IPS-15b (cell line): ENCODE results near the gene C2CD4D.

Source experiments
- H3K27me3 ChIP-seq: one replicate; pipeline ENCODE4 v1.6.1; 2013; ENCODE audit warnings: low read length; ENCODE audit not compliant: control insufficient read depth, insufficient read depth
- H3K36me3 ChIP-seq: one replicate; pipeline ENCODE4 v1.6.1; 2013; ENCODE audit warnings: low read length; ENCODE audit not compliant: control insufficient read depth, insufficient read depth
- H3K4me1 ChIP-seq: one replicate; pipeline ENCODE4 v1.6.1; 2013; ENCODE audit warnings: mild to moderate bottlenecking, low read length; ENCODE audit not compliant: control insufficient read depth, insufficient read depth
- H3K4me3 ChIP-seq: one replicate; pipeline ENCODE4 v1.5.1; 2013; ENCODE audit warnings: low read depth, low read length
- H3K9ac ChIP-seq: one replicate; pipeline ENCODE4 v1.6.1; 2013; ENCODE audit warnings: low read depth, mild to moderate bottlenecking, low read length
- H3K9me3 ChIP-seq: one replicate; pipeline ENCODE4 v1.6.1; 2013; ENCODE audit warnings: mild to moderate bottlenecking, low read length; ENCODE audit not compliant: control insufficient read depth, insufficient read depth

The C2CD4D gene

GRCh38 chr1:151830055-151830454 is 9.6 kb downstream of the C2CD4D start:
- H3K4me1 ChIP-seq, result peaks cover 30% of the 10 kb centered on the region
- no peak overlapping the region for H3K9ac ChIP-seq
- no peak overlapping the region for H3K4me3 ChIP-seq
- H3K27me3 ChIP-seq, result no peaks in the 10 kb centered on the region
- H3K9me3 ChIP-seq, result no peaks in the 10 kb centered on the region
- H3K36me3 ChIP-seq, result no peaks in the 10 kb centered on the region

DNA sequence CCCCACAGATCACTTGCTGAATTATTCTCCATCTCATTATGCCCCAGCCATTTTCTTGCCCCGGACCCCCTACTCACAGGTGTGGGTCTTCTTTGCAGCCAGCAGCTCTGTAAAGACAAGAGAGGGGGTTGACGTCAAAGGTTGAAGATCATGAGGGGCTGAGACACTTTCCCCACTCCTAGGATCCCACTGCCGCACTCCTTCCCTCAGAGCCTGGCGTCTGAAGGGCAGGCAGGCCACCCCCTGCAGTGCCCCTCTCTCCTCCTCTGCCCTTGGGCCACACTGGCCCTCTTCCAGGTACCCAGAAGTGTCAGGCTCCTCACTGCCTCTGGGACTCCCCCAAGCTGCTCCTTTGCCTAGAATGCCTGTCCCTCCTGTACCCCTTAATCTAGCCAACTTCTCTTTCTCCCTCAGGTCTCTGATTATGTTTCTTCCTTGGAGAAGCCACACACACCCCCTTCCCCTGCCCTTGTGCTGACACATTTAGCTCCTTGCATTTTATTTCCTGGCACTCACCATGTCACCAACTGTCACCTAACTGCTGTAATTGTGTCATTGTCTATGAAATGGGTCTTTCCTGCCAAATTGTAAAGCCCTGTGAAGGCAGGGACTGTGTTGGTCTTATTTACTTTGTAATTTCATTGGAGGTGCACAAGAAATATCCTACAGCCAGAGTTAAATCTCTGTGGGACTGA is 10.1 kb downstream of the C2CD4D start:
- no peak overlapping the region for H3K9ac ChIP-seq
- peak overlapping the region; percentile 35 for H3K4me3 ChIP-seq
- no peaks in the 10 kb centered on the region for H3K27me3 ChIP-seq

GRCh38 chr1:151828921-151829320 is 10.7 kb downstream of the C2CD4D start:
- peak overlapping the region; percentile 35 for H3K4me3 ChIP-seq
- no peak overlapping the region for H3K9ac ChIP-seq

More for the DNA sequence above, 10.1 kb downstream of the C2CD4D start:
- Histone ChIP-seq H3K9me3 (no peaks in the 10 kb centered on the region), H3K4me1 (peaks cover 30% of the 10 kb centered on the region), H3K36me3 (no peaks in the 10 kb centered on the region)

DNA sequence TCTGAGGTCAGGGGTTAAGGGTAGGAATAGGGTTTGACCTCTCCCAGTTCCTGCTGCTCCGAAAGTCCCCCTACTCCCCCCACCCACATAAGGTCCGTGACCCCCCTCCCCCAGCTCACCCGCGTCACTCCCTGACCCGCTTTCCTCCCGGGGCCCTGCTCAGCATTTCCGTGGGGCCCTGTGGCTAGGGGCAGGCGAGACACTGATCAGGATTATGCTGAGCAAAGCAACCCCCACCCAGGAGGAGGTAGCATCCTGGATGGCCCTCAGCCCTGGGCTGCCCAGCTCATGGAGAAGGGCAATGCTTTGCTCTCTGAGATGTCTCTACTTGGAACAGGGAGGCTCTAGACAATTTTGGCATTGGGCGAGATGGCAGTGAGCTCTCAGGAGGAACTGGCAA is 11.8 kb downstream of the C2CD4D start:
- H3K27me3 ChIP-seq, result no peaks in the 10 kb centered on the region
- H3K4me3 ChIP-seq, result no peak overlapping the region
- H3K9me3 ChIP-seq, result no peaks in the 10 kb centered on the region
- no peak overlapping the region for H3K9ac ChIP-seq
- peaks cover 31% of the 10 kb centered on the region for H3K4me1 ChIP-seq
- H3K36me3 ChIP-seq, result no peaks in the 10 kb centered on the region

More at GRCh38 chr1:151828921-151829320, 10.7 kb downstream of the C2CD4D start:
- peaks cover 30% of the 10 kb centered on the region for H3K4me1 ChIP-seq
- H3K36me3 ChIP-seq, result no peaks in the 10 kb centered on the region
- no peaks in the 10 kb centered on the region for H3K9me3 ChIP-seq
- H3K27me3 ChIP-seq, result no peaks in the 10 kb centered on the region

GRCh38 chr1:151825751-151826660 is 13.6 kb downstream of the C2CD4D start:
- Histone ChIP-seq H3K36me3 (no peaks in the 10 kb centered on the region), H3K4me3 (peak overlapping the region; percentile 52), H3K9ac (no peak overlapping the region), H3K27me3 (no peaks in the 10 kb centered on the region), H3K4me1 (peaks cover 39% of the 10 kb centered on the region), H3K9me3 (no peaks in the 10 kb centered on the region)

DNA sequence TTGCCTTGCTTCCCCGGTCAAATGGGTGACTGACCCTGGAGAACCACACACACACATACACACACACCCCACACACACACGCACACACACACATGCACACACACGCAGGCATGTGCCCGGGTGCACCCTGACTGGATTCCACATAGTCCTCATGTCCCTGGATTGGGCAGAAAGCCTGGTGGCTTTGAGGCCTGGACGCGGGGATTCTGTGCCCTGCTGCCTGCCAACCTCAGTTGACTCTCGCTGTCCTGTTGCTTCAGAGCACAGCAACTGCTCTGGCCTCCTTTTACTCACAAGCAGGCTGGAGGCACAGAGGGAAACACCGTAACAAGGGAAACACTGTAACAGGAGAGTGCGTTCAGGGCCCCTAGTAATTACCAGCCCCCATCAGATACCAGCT is 14.4 kb downstream of the C2CD4D start:
- Histone ChIP-seq H3K4me1 (peaks cover 34% of the 10 kb centered on the region), H3K36me3 (no peaks in the 10 kb centered on the region), H3K9me3 (no peaks in the 10 kb centered on the region), H3K4me3 (peak overlapping the region; percentile 52), H3K9ac (no peak overlapping the region), H3K27me3 (no peaks in the 10 kb centered on the region)

DNA sequence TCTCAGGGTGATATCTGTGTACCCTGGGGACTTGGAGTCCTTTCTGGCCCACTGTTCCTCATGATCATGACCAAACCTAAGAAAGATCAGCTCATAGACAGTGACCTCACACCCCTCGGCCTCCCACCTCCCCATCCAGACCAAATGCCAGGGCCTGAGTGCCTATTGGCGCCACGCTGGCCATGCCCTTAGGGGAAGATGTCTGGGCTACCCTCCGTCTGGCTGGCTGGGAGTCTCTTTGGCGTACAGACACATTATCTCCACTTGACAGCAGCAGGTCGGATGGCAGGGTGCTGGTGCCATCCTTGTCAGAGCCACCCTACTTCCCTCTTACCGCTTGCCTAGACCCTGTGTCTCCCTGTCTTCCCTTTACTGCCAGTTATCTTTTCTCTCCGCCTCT is 16.4 kb downstream of the C2CD4D start:
- no peak overlapping the region for H3K9ac ChIP-seq
- H3K4me3 ChIP-seq, result no peak overlapping the region
- H3K9me3 ChIP-seq, result no peaks in the 10 kb centered on the region
- H3K27me3 ChIP-seq, result no peaks in the 10 kb centered on the region
- peaks cover 18% of the 10 kb centered on the region for H3K4me1 ChIP-seq
- no peaks in the 10 kb centered on the region for H3K36me3 ChIP-seq

GRCh38 chr1:151822404-151822803 is 17.2 kb downstream of the C2CD4D start:
- no peaks in the 10 kb centered on the region for H3K9me3 ChIP-seq
- H3K4me3 ChIP-seq, result no peak overlapping the region
- peaks cover 15% of the 10 kb centered on the region for H3K4me1 ChIP-seq
- no peaks in the 10 kb centered on the region for H3K36me3 ChIP-seq
- no peaks in the 10 kb centered on the region for H3K27me3 ChIP-seq
- no peak overlapping the region for H3K9ac ChIP-seq

DNA sequence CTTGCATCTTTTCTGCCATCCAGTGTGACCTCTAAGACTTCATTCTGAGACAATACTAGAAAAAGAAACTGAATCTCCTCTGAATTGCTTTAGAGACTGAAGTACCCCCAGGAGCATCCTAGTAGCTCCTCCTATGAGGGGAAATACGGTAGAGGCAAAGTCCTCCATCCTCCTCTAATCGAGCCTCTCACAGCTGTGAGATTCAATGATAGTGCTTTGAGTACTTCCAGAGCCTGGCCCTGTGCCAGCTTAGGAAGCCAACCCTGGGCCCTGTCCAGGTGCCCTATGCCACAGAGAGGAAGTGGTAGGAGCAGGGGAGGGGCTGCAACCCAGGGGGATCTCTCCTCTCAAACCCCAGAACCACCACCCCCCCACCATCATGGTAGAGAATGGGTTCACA is 18.7 kb downstream of the C2CD4D start:
- H3K4me1 ChIP-seq, result peaks cover 11% of the 10 kb centered on the region
- H3K4me3 ChIP-seq, result no peak overlapping the region
- no peaks in the 10 kb centered on the region for H3K9me3 ChIP-seq
- no peaks in the 10 kb centered on the region for H3K27me3 ChIP-seq
- H3K36me3 ChIP-seq, result no peaks in the 10 kb centered on the region
- no peak overlapping the region for H3K9ac ChIP-seq

DNA sequence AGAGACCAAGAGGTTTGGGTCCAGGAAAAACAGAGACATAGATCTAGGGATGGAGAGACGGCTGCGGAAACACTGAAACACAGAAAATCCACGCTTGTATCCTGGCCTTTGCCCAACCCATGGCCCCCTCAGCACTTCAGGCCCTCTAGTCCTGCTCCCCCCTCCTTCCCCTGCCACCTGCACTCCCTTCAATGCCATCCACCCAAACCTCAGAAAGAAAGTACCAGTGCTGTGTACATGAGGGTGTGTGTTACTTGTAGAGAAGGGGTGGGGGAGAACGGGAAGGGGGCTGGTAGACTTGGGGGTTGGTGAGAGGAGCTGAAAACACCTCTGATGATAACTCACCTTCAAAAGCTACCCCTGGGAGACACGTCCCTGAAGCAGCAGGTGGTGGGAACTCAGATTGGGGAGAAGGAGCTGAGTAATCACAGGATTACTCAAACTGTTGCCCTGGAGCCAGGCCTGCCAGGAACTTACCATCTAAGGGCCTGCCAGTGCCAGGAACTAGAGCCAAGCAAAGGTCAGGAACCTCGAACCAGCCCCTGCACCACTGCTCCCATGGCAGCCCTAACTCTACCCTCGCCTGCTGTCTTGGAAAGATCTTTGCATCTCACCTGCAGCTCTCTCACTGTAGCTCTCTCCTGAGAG is 19.5 kb downstream of the C2CD4D start:
- H3K27me3 ChIP-seq, result no peaks in the 10 kb centered on the region
- H3K4me1 ChIP-seq, result peaks cover 11% of the 10 kb centered on the region
- H3K36me3 ChIP-seq, result no peaks in the 10 kb centered on the region
- H3K9me3 ChIP-seq, result no peaks in the 10 kb centered on the region
- H3K4me3 ChIP-seq, result no peak overlapping the region
- no peak overlapping the region for H3K9ac ChIP-seq

DNA sequence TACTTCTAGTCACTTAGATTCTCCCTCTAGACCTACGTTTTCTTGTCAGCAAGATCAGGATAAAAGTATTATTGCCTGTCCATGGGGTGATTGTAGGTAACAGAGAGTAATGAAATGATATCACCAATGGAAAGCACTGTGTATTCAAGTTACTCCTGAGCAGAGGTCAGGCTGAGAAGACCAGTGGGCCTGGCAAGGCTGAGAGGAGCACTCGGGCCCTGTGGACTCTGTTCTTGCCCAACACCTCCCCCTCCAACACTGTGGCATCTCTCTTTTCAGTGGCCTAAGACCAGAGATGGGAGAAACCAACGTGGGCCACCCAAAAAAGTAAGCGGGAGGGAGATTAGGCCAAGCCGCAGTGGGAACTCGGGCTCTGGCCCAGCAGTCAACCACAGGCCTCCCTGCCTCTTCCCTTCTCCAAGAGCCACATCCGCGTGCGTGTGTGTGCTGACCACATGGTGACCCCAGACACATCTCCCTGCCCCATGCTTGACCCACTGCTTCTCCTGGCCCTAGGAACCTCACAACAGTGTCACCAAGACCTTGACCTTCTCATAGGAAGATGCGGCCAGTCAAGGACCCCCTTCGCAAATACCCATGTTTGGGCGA is 20.3 kb downstream of the C2CD4D start:
- no peaks in the 10 kb centered on the region for H3K27me3 ChIP-seq
- no peak overlapping the region for H3K9ac ChIP-seq
- H3K4me1 ChIP-seq, result peaks cover 11% of the 10 kb centered on the region
- H3K9me3 ChIP-seq, result no peaks in the 10 kb centered on the region
- H3K36me3 ChIP-seq, result no peaks in the 10 kb centered on the region
- H3K4me3 ChIP-seq, result no peak overlapping the region
